GM19468 (cell line): ENCODE results near the gene C14orf132.

ENCODE experiments used
- ATAC-seq: cut with Tn5 transposase; IDR thresholded peaks from one replicate; pipeline ENCODE4 v1.9.1; 2021; ENCODE audit warnings: mild to moderate bottlenecking, moderate library complexity, moderate number of reproducible peaks; ENCODE audit not compliant: unreplicated experiment; ENCODE audit errors: extremely low read depth

The C14orf132 gene

DNA sequence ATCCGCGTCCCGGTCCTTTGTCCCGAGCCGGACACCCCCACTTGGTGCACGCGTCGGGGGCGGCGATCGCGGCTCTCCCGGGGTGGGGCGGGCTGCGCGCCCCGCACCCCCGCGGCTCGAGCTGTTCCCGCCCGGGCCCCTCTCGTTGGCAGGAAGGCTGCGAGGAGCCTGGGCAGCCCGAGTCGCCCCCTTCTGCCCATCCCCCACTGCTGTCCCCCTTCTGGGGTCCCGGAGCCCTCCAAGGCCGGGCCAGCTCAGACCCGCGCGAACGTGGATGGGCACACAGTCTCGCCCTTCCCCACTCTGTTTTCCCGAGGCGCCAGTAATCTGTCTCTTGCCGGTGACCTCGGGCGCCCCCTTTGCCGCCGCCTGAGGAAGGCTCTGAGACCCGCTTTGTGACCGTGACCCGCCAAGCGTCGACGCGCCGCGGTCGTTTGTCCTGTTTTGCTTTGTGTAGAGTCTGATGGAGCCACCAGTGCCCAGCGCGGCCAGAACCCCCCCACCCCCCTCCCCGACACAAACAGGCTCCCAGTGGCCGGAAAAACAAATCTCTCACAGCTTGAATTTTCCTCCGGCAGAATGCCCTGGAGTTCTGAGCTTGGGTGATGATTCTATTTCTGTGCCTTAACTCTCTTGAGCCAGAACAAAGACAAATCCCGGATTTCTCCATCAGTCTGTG is 610 bp downstream of the C14orf132 start:
- ATAC-seq, result no peak

DNA sequence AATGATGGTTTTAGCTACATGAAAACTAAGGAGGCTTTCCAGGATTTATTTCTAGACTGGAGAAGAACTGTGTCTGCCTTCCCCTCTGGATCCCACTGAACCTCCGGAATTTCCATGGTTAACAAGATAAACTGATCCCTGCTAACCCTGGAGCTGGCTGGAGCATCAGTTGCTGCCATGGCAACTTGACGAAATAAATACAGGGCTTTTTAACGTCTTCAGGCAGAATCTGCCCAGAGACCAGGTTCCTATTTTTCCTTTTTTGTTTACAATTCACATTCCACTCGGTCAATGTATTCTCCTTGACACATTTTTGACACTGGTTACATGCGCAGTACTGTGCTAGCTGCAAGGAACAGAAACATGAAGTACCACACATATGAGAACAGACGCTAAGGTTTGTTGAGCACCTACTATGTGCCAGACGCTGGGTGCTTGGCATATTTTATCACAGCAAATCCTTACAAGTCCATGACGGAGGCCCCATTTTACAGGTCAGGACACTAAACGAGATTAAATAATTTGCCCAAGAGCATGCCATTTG is 1.7 kb downstream of the C14orf132 start:
- no peak for ATAC-seq

DNA sequence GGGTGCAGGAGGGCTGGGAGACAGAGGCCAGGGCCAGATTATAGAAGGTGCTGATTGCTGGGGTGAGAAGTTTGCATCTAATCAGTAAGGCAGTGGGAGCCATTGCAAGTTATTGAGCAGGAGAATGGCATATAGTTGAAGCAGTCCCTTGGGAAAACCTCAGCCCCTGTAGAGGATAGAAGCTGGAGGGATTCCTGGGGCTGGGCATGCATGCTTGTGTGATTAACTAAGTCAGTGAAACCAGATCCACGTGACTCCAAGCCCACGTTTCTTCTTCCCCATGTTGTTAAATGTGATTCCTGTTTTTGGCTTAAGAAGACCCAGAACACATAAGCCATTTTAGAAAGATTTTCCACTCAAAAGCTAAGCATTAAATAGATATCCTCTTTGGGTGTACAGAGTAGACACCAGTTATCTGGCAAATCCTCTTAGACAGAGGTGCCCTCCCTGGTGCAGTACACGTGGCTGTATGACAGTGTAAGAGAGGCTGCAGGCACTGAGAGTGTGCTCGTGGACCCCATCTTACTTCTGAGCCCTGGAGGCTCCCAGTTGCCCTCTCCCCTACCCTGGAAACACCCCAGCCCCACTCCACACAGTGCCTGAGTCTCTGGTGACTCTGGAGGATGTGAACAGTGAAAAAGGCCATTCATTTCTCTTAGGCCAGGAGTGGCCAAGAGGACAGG is 3.2 kb downstream of the C14orf132 start:
- no peak for ATAC-seq

DNA sequence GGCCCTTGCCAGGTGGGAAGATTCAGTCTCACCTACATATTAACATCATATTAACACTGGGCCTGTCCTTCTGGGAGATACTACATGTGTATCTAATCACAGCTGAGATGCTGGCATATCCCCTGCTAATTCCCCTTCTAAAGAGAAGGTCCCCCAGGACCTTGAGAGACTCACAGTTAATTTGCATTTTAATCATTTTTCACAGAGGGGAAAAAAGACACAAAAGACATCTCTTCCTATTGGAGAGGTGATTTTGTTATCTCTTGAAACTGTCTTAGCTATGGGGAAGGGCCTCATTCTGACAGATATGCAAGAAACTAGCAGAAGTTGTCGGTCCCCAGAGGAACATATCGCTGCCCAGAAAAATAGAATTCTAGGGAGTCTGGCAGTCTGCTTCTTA is 7.5 kb downstream of the C14orf132 start:
- no peak for ATAC-seq

DNA sequence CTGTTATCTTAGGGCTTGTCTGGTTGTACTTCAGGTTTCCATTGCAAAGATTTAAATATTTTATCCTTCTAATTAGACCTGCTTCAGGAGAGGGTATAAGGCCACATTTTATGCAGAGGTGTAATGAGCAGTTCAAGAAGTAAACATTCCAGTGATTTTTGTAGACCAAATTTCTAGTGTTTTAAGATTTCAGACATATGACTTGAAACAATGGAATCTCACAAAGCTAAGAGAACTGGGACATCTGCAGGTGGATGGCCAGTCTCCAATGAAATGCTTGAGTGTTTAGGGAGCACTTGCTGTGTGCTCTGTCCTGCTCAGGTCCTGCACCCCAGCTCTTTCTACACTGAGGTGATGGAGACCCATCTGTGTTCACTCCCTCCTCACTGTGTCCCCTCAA is 7.9 kb downstream of the C14orf132 start:
- no peak for ATAC-seq

GRCh38 chr14:96049932-96050331 is 10.8 kb downstream of the C14orf132 start:
- ATAC-seq, result no peak

- no peak for ATAC-seq
Observed at GRCh38 chr14:96050482-96050881, 11.3 kb downstream of the C14orf132 start.

- no peak for ATAC-seq
Observed at GRCh38 chr14:96051231-96051630, 12.1 kb downstream of the C14orf132 start.

DNA sequence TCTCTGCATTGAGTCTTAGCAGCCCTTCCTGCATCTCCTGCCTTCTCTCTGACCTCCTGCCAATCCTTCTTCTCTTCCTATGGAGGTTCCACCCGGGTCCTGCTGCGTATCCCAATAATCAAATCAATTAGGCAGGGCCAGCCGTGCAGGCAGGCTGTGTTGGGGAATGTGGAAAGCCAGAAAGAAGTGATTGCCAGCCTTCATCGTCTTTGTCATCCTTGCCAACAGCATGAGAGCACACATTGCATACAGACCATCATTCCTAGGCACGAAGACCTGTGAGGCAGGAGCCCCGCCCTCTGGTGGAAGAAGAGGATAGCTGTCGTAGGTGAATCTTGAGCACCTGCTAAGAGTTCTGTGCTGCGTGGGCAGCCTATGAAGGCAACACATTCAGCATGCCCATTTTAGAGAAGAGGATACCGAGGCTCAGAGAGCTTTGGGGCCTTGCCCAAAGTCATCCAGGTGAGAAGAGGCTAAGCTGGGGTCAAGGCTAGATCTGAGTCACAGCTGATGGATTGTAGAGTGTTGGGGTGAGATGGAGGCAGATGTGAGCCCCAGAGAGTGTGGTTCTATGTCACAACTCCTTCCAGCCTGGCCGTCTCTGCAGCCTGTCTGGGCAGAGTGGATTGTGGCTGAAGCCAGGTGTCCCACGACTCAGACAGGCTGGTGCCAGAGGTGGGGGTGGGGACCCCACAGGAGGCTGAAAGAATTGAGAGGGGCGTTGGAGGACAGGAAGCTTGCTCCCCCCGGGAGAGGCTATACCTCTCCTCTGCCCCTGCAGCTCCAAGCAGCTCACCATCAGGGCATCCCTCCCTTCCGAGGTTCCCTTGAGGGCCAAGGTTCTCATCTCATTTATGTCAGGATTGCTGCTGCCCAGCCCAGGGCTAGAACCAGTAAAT is 12.7 kb downstream of the C14orf132 start:
- peak; percentile 43 for ATAC-seq

- ATAC-seq, result no peak
Observed at GRCh38 chr14:96052541-96053247, 13.5 kb downstream of the C14orf132 start.

- ATAC-seq, result no peak
Observed at GRCh38 chr14:96053248-96053599, 14.1 kb downstream of the C14orf132 start.

DNA sequence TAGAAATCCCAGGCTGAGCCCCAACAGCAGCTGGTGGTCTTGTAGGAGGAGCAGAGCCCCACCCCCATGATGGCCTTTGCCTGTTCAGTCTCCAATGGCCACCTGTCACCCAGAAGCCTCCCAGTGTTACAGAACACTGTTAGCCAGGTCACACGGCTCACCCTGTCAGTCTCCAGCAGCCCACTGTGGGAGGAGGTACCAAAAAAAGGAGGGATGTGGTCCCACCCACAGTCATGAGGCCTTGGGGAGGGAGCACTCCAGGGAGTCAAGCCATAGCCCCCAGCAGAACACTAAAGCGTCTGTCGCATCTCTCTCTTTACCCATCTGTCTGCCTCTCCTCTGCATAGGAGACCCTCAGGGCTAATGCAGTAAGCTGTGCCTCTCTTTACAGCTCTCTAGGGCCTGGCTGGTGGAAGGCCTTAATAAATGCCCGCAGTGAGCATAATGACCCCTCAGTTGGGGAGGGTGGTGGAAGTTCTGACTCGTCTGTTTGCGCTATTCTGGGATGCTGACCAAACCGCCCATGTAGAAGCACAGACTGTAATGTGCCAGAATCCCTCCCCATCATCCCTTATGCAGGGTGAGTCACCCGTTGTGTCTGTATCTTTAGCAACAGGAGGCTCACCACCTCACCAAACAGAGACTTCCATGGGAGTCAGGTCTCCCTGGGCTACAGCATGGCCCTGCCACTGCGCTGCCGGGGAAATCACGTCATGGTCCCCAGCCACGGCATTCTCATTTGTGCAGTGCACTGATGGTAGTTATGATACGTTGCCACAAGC is 14.6 kb downstream of the C14orf132 start:
- ATAC-seq, result no peak

GRCh38 chr14:96054661-96055060 is 15.5 kb downstream of the C14orf132 start:
- no peak for ATAC-seq

DNA sequence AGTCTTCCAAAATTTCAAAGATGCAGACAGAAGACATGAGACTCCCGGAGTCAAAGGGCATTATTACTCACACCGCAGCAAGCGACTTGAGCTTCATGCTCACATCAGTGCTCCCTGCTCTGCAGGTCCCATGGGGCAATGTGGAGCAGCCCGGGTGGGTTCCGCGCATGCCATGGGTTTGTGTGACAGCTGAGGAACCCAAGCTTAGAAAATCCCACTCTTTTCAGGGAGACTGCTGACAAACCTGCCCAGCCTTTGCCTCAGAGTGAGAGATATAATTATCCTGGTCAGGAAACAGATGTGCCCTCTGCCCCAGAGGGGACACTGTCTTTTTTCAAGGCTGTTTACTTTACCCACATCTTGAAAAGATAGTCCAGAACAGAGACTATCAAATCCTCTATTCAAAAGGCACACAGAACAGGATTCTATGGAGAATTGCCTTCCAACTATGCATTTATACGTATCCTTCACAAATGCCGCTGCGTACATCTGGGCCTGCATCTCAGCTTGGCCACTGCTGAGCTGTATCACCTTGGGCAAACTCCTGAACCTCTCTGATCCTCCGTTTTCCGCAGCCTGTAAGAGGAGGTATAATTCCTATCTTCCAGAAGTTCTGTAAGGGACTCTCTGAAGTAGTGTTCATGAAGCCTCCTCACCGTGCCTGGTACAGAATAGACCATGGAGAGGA is 16.0 kb downstream of the C14orf132 start:
- ATAC-seq, result no peak

- ATAC-seq, result no peak
Observed at GRCh38 chr14:96055753-96056508, 16.8 kb downstream of the C14orf132 start.

- no peak for ATAC-seq
Observed at GRCh38 chr14:96056509-96057422, 17.6 kb downstream of the C14orf132 start.

- no peak for ATAC-seq
Observed at GRCh38 chr14:96057738-96058137, 18.6 kb downstream of the C14orf132 start.
